Measurements from ENCODE around the gene RGS19.
A peak's percentile ranks its signal among the peaks of the same experiment; 100 is the strongest.

The RGS19 gene

DNA sequence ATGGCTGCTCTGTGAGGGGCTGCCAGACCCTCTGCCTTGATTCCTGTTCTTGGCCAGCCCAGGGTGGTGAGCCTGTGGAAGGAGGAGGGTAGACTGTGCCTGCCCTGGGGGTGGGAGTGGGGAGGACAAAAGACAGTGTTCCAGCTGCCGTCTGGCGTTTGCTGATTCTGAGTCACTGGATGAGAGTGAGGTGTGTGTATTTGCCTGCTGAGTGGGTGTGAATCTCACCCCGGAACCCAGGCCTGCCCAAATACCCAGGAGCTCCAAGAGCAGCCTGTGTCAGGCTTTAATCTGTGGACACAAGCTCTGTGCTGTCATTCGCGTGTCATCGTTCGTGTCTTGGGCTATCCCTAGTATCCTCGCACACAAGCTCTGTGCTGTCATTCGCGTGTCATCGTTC, 7.5 kb upstream of the RGS19 start:
- no peak for TF ChIP-seq TAF1 (IDR thresholded peaks at IDR 0.05; ENCODE audit: borderline replicate concordance, low read depth, low read length)
- no peak for TF ChIP-seq POLR2A (IDR thresholded peaks at IDR 0.05; ENCODE audit: low read depth, low read length)
- TF ChIP-seq POLR2AphosphoS5 (IDR thresholded peaks at IDR 0.05; ENCODE audit: low read depth, low read length), result no peak
- DNase-seq (ENCODE audit: insufficient read length) (no peak), FAIRE-seq (no peak)

DNA sequence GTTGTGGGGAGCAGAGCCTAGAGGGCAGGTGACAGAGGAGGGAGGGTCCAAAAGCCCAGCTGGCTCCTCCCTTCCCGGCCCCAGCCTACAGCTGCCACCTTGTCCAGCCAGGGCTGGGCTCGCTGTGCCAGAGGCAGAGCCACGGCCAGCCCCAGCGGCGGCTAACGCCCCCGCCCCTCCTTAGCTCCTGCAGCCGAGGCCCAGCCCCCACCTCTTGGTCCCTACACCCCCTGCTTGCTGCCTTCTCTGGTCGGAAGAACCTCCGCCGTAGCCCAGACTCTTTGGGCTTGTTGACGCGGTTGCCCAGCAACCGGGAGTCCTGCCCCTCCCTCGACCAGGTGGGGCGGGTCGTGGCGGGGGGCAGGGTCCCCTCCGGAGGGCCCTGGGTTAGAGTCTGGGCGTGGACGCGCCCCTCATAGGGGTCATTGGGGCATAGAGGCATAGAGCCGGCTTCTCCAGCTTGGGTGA, 5.4 kb upstream of the RGS19 start:
- no peak for TF ChIP-seq POLR2AphosphoS5 (IDR thresholded peaks at IDR 0.05; ENCODE audit: low read depth, low read length)
- no peak for TF ChIP-seq TAF1 (IDR thresholded peaks at IDR 0.05; ENCODE audit: borderline replicate concordance, low read depth, low read length)
- no peak for TF ChIP-seq POLR2A (IDR thresholded peaks at IDR 0.05; ENCODE audit: low read depth, low read length)
- FAIRE-seq (no peak), DNase-seq (ENCODE audit: insufficient read length) (no peak)

DNA sequence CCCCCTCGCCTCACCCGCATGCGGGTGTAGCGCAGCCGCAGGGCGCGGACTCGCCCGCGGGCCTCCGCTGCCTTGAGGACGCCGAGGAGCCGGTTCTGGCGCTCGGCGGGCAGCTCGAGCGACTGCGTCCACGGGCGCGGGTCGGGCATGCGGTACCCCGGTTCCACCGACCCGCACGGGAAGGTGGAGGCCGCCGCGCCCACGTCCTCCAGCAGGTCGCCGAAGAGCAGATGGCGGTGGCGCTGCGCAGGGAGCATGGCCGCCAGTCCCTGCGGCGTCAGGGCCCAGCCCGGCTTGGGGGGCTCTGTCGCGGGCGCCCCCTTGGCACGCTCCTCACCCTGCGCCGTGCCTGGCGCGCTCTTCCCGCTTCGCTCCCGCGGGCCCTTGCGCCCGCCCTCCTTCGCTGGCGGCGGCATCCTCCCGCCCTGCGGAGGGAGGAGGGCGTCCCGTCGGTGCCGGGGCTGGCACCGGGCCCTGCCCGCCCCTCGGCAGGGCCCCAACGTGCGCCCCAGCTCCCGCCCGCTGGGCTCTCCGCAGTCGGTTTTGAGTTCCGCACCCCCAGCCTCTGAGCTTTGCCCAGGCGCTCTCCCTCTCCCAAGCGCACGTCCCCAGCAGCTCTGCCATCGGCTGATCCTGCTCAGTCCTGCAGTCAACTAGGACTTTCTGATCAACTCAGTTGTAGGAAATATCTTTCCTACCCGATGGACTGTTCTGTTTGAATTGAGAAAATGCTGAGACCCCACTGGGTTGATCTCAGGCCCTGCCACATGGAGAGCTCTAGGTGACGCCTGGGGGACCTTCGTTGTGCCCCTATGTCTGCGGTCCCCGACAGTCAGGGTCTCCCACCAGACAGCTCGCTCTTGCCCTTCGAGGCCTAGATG, 4.7 kb upstream of the RGS19 start, which contains the start of gene LKAAEAR1:
LKAAEAR1 (minus strand) TSS at position 595 of the 881 bp plus-strand sequence; CDS start at position 416, 179 bp downstream.
- no peak for TF ChIP-seq POLR2A (IDR thresholded peaks at IDR 0.05; ENCODE audit: low read depth, low read length)
- TF ChIP-seq POLR2AphosphoS5 (IDR thresholded peaks at IDR 0.05; ENCODE audit: low read depth, low read length), result no peak
- no peak for TF ChIP-seq TAF1 (IDR thresholded peaks at IDR 0.05; ENCODE audit: borderline replicate concordance, low read depth, low read length)
- DNase-seq (ENCODE audit: insufficient read length) (no peak), FAIRE-seq (no peak)

DNA sequence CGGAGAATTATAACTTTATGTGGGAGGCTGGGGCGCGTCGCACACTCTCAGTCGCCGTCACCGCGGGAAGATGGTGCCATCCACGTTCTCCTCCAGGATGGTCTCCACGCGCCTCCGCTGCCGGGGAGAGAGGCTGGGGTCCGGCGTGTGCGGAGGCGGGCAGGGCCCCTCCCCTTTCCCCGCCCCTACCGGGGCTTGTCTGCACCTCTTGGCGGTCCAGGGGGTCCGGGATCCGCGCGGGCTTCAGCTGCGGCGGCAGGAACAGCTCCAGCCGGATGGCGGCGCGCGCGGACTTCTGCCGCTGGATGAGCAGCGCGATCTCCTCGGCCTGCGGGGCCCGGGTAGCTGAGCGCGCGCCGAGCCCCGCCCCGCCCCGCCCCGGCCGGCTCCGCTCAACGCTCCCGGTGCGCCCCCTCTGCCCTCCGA, 4.1 kb upstream of the RGS19 start:
- peak; percentile 79 for FAIRE-seq
- TF ChIP-seq POLR2A (IDR thresholded peaks at IDR 0.05; ENCODE audit: low read depth, low read length) (no peak), POLR2AphosphoS5 (IDR thresholded peaks at IDR 0.05; ENCODE audit: low read depth, low read length) (no peak), TAF1 (IDR thresholded peaks at IDR 0.05; ENCODE audit: borderline replicate concordance, low read depth, low read length) (no peak)
- DNase-seq (ENCODE audit: insufficient read length), result no peak

DNA sequence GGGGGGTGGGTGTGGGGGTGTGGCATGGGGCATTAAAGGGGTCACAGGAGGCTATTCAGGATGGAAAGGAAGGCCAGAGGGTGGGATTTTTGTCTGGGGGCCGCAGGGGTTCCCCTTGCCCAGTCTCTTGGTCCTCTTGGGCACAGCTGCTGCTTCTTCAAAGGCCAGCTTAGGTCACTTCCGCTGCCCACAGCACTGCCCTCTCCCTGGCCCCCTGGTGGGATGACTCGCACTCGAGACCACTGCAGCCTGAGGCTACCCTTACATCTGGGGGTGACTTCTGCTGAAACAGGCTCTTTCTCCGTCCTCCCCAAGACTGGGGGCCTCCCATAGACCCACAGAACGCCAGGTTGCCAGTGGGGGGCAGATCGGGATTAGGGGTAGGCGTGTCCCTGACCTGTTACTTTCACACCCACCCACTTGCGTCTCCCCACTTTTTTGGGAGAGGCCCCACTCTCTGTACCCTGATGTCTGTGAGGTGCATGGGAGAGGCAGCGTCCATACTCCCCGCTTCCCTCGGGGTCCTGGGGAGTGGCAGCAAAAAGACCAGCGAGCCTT, 3.6 kb upstream of the RGS19 start:
- TF ChIP-seq POLR2A (IDR thresholded peaks at IDR 0.05; ENCODE audit: low read depth, low read length), result no peak
- no peak for TF ChIP-seq TAF1 (IDR thresholded peaks at IDR 0.05; ENCODE audit: borderline replicate concordance, low read depth, low read length)
- no peak for TF ChIP-seq POLR2AphosphoS5 (IDR thresholded peaks at IDR 0.05; ENCODE audit: low read depth, low read length)
- FAIRE-seq, result peak; percentile 9
- no peak for DNase-seq (ENCODE audit: insufficient read length)

DNA sequence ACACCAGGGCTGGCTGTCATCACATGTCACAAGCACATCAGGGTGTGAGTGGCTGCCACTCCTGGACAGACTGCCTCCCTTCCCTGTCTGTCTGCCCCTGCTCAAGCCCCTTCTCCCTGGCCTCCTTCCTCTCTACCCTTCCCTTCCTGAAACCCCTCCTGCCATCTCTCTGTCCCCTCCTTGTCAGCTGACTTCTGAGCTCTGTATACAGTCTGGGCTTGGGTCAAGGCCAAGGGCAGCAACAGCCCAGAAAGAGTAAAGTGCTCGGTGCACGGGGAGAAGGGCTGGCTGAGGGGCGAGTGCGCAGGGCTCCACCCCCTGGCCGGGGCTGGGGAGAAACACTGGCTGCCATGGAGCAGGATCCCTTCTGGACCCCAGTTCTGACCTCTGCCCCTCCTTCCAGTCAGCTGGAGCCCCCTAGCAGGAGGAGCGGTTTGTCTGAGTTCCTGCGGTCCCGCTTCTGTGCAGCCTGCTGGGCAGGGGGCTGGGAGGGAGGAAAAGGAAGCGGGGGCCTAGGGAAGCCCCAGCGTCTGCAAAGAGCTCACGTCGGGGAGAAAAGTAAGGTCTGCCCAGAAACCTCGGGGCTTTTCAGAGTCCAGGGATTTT, 2.9 kb upstream of the RGS19 start:
- FAIRE-seq (no peak), DNase-seq (ENCODE audit: insufficient read length) (no peak)
- TF ChIP-seq POLR2AphosphoS5 (IDR thresholded peaks at IDR 0.05; ENCODE audit: low read depth, low read length), result no peak
- no peak for TF ChIP-seq POLR2A (IDR thresholded peaks at IDR 0.05; ENCODE audit: low read depth, low read length)
- no peak for TF ChIP-seq TAF1 (IDR thresholded peaks at IDR 0.05; ENCODE audit: borderline replicate concordance, low read depth, low read length)

DNA sequence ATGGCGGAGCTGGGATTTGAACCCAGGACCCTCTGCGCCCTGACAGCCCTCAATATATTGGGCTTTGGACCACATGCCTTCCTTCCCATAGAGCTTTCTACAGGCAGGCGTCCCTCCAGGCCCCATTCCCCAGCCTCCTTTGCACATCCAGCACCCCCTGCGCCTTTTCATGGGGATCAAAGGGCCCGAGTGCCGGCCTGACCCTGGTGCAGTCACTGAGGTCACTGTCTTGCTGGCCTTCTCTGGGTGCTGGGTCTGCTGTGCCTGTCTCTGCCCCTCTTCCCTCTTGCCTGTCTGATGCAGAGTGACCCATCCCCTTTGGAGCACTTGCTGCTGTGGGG, 2.3 kb upstream of the RGS19 start:
- DNase-seq (ENCODE audit: insufficient read length) (no peak), FAIRE-seq (no peak)
- no peak for TF ChIP-seq TAF1 (IDR thresholded peaks at IDR 0.05; ENCODE audit: borderline replicate concordance, low read depth, low read length)
- no peak for TF ChIP-seq POLR2AphosphoS5 (IDR thresholded peaks at IDR 0.05; ENCODE audit: low read depth, low read length)
- TF ChIP-seq POLR2A (IDR thresholded peaks at IDR 0.05; ENCODE audit: low read depth, low read length), result no peak

DNA sequence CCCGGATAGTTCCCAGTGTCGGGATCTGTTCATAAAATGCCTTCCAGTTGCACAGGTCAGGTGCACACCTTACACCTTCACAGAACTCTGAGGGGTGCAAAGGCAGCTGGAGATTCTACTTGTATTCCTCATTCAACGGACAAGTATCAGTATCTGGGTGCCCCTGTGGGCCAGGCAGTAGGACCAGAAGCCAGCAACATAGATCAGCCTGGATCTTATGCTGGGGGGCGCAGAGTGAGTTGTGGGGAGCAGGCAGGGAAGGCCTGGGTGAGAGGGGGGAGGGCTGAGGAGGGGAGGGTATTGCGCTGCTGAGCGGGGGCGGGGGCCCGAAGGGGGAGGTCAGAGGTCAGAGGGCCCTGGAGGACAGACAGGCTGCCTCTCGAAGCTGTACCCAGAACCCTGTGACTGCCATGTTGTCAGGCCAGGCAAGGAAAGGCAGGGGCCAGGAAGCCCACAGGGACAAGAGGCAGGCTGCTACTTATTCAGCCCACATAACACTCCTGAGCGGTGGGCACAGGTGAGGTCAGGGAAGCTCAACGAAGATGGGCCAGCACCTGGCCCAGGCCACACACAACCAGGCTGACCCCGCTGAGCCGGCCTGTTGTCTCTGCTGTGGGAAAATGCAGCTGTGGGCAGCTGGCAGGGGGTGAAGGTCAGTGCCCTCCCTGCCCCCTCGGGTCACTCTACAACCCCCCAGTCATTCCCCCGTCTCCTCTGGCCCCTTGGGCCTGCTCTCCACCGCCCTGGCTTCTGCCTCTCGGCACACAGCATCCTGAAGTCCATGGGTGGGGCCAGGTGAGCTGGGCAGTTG, 1.7 kb upstream of the RGS19 start:
- no peak for DNase-seq (ENCODE audit: insufficient read length)
- FAIRE-seq, result no peak
- TF ChIP-seq POLR2A (IDR thresholded peaks at IDR 0.05; ENCODE audit: low read depth, low read length) (no peak), POLR2AphosphoS5 (IDR thresholded peaks at IDR 0.05; ENCODE audit: low read depth, low read length) (no peak), TAF1 (IDR thresholded peaks at IDR 0.05; ENCODE audit: borderline replicate concordance, low read depth, low read length) (no peak)

DNA sequence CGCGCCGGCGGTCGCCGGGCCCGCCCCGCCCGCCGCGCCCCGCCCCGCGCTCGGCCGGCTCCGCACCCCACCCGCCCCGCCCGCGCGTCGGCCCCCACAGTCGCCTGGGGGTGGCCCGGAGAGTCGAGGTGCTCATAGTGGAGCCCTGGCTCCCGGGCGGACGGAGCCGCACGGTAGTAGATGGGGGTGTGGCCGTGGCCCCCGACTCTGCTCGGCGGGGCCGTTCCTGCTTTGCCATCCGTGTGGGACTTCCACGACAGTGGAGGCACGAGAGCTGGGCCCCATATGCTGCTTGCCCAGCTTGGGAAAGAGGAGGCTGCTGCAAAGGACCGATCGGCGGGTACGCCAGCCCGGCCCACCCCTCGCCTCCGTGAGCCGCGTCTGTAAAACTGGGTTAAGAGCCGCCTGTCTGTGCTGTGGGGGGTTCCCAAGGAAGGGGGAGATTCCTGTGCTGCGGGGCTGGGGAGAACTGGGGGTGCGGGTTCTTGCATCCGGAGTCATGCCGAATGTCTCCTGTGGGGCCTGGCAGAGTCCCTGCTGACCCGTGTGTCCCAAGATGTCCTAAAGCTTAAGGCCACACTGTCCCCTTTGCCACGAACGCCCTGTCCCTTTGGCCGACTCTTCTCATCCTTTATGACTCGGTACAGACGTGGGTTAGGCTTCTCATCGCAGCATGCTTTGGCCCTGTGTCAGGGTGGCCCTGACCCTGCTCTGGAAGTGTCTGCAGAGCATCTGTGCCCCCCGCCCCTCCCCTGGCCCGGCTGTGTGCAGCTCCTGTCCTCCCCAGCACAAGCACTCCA, 895 bp upstream of the RGS19 start, which contains the start of gene OPRL1:
OPRL1 (plus strand) TSS at position 70 of the 800 bp plus-strand sequence. CDS start 12,639 bp downstream, outside the sequence.
- DNase-seq (ENCODE audit: insufficient read length) (no peak), FAIRE-seq (no peak)
- TF ChIP-seq TAF1 (IDR thresholded peaks at IDR 0.05; ENCODE audit: borderline replicate concordance, low read depth, low read length), result no peak
- no peak for TF ChIP-seq POLR2AphosphoS5 (IDR thresholded peaks at IDR 0.05; ENCODE audit: low read depth, low read length)
- no peak for TF ChIP-seq POLR2A (IDR thresholded peaks at IDR 0.05; ENCODE audit: low read depth, low read length)

DNA sequence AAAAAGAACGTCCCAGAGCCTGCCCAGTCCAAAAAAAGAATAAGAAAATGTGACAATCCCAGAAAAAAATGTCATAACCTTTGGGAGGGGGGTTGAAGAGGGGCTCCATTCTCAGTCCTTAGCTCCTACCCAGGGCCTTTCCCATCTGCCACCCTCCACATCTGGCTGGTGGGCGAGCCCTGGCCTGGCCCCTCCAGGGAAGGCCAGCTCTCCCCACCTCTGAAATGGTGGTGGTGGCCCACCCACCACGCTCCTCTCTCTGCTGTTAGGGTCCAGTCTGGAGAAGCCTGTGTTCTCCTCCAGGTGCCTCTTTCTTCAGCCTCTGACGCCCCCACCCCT, 415 bp downstream of the RGS19 start:
- no peak for TF ChIP-seq TAF1 (IDR thresholded peaks at IDR 0.05; ENCODE audit: borderline replicate concordance, low read depth, low read length)
- no peak for TF ChIP-seq POLR2AphosphoS5 (IDR thresholded peaks at IDR 0.05; ENCODE audit: low read depth, low read length)
- TF ChIP-seq POLR2A (IDR thresholded peaks at IDR 0.05; ENCODE audit: low read depth, low read length), result no peak
- DNase-seq (ENCODE audit: insufficient read length) (no peak), FAIRE-seq (peak; percentile 53)
